ENCODE results near the gene MSI2.

The MSI2 gene

DNA sequence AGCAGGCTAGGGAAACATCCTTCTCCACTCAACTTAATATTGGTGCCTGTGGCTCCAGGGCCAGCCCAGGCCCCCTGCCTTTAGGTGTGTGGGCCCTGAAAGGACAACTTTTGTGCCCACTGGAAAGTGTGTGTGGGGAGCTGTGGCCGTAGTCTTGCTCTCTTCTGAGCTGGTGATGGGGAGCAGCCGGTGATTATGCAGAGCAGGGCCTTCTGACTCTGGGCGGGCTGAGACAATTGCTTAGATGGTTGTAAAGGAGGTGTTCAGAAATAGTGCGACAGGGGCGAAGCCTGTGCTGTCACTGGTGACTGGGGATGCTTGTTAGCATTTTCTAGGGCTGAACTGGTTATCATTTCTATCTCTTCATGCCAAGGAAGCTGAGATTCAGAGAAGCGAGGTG is 62.6 kb downstream of the MSI2 start:
- no peak for DNase-seq (ENCODE audit: low spot score)

DNA sequence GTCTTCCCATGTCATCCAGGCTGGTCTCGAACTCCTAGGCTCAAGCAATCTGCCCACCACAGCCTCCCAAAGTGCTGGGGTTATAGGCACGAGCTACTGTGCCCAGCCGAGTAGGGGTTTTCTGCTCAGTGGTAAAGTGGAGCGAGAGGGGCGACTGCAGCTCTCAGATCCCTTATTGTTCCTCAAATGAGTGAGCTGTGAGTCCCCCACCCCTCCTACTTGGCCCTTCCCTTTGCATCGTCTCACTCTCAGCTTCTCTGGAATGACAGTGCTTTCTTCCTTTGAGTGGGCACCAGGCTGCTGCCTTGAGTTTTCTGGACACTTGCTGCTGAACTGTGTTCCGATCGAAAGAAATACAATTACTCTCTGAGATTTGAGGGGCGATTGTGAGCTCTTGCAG is 63.5 kb downstream of the MSI2 start:
- no peak for DNase-seq (ENCODE audit: low spot score)

GRCh38 chr17:57323391-57323790 is 67.1 kb downstream of the MSI2 start:
- DNase-seq (ENCODE audit: low spot score): no peak

DNA sequence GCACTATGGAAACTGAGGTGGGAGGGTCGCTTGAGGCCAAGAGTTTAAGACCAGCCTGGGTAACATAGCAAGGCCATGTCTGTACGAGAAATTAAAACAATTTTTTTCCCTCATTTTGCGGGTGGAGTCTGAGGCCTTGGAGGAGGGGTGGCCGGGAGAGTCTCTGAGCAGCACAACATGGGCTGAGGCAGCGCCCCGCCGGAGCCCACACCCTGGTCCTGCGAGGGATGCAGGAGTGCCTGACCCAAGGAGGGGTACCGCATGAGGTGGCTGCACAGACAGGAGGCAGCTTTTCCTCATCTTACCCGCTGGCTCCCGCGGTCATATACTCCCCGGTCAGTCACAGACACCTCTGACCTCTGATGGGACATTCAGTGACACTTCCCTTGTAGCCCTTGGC is 67.7 kb downstream of the MSI2 start:
- DNase-seq (ENCODE audit: low spot score): no peak

- DNase-seq (ENCODE audit: low spot score): no peak
Measured at GRCh38 chr17:57324631-57325030, 68.3 kb downstream of the MSI2 start.

DNA sequence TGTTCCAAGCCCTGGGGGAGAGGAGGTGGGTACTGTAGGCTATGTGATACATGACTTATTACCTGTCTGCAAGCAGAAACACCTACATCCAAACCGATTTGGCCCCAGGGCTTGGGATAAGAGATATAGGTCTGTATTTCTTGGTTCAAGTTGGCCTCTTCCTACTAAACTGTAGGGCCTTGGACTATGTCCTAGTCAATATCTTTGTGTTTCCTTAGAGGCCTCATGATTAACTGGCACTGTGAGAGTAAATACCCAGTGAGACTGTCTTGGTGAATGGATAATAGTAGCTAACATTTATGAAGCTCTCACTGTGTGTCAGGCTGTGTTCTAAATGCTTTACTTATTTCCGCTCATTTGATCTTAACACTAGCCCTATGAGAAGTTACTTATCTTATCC is 70.0 kb downstream of the MSI2 start:
- no peak for DNase-seq (ENCODE audit: low spot score)

- no peak for DNase-seq (ENCODE audit: low spot score)
Measured at GRCh38 chr17:57326764-57327163, 70.4 kb downstream of the MSI2 start.

DNA sequence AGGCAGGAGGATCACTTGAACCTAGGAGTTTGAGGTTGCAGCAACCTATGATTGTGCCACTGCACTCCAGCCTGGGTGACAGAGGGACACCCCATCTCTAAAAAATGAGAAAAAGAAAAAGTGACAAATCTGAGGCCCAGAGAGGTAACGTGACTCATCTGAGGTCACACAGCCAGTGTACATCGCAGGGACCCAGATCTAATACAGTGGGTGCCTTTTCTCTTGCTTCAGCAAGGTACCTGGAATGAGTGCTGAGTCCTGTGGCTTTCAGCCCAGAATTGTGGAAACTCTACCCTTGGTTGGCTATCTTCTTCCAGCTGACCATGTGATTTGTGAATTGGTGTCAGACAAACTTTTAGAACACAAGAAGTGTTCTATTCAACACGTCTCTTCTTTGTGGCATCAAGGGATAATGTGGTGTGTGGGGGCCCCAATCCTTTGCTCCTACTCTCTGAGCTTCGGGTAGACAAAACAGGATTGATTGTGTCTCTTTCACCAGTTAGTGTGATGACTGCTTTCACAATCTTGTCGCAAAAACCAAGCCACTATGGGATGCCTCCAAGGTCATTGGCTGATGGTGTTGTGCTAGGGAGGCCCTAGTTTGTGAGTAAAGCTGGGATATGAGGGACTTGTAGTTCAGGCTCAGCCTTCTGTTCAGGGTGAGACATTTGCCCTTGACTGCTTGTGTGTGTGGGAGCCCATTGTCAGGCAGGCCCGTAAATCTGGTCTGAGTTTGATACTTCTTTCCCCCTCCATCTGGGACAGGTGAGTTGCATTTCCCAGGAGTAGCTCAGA is 71.0 kb downstream of the MSI2 start:
- no peak for DNase-seq (ENCODE audit: low spot score)

GRCh38 chr17:57328109-57328882 is 72.0 kb downstream of the MSI2 start:
- DNase-seq (ENCODE audit: low spot score): no peak

DNA sequence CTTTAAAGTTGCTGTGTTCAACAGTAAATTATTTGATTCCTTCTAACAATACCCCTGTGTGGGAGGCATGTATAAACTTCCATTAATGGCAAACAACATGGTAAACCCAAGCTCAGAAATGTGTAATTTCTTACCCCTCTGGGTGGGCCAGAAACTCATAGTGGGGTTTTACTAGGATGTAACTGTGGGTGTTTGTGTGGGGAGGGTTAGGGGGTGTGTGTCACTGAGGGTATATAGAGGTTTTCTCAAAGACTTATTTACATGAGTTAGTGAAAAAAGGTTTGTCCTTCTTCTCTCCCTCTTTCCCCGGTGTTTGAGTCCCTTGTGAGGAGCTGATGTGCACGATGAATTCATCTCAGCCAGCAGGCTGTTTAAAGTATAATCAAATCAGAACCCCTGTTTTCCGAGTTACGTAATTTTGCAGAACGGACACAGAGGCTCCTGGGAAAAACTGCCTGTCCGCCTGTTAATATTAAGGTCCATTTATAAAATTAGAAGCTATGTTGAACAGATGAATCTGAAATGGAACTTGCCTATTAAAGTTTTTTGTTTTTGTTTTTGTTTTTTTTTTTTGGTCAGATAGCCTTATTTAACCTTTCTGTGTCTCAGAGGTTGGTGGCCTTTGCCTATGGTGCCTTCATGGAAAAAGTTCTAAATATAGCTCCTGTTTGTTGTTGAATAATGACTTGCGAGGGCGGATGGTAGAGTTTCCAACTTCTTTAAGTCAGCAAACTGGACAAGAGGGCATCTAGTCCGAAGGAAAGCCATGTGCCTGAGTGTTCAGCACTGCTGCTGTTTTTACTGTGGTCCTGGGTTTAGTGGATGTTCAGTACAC is 73.3 kb downstream of the MSI2 start:
- DNase-seq (ENCODE audit: low spot score): no peak

- DNase-seq (ENCODE audit: low spot score): no peak
Measured at GRCh38 chr17:57330587-57330986, 74.3 kb downstream of the MSI2 start.

GRCh38 chr17:57331423-57331822 is 75.1 kb downstream of the MSI2 start:
- no peak for DNase-seq (ENCODE audit: low spot score)

DNA sequence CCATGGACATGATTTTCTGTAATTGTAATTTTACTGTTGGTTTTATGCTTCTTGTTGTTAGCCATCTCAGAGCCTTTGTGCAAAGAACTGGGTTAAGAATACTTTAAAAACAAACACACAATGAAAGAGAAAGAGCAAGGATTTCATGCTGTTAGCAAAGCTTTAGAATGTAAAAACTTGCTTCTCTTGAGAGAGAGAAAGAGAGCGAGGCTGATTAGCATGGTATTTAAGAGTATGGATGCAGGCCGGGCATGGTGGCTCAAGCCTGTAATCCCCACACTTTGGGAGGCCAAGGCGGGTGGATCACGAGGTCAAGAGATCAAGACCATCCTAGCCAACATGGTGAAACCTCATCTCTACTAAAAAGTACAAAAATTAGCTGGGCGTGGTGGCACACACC is 76.2 kb downstream of the MSI2 start:
- DNase-seq (ENCODE audit: low spot score): no peak

DNA sequence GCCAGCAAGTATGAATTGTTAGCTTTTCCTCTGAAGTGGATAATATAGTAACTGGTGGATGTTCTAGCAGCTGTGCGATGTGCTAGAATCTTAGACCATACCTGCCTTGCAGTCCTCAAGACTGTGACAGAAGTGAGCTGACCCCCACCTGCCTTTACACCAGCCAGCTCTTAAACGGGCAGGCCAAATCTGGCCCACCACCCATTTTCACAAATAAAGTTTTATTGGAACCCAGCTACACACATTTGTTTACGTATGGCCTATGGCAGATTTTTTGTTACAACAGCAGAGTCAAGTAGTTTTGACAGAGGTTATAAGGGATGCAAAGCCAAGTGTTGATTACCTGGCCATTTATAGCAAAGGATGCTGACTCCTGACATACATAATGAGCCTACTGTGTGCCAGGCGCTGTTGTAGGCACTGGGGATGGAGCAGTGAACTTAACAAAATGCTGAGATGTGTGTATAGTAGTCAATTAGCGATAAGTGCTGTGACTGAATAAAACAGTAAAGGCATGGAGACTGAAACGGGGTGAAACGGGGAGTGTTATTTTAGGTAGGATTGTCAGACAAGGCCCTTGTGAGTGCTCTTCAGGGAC is 79.0 kb downstream of the MSI2 start:
- no peak for DNase-seq (ENCODE audit: low spot score)

GRCh38 chr17:57337390-57337789 is 81.1 kb downstream of the MSI2 start:
- DNase-seq (ENCODE audit: low spot score): no peak

GRCh38 chr17:57338257-57338914 is 82.1 kb downstream of the MSI2 start:
- no peak for DNase-seq (ENCODE audit: low spot score)

GRCh38 chr17:57340160-57340981 is 84.0 kb downstream of the MSI2 start:
- no peak for DNase-seq (ENCODE audit: low spot score)

DNA sequence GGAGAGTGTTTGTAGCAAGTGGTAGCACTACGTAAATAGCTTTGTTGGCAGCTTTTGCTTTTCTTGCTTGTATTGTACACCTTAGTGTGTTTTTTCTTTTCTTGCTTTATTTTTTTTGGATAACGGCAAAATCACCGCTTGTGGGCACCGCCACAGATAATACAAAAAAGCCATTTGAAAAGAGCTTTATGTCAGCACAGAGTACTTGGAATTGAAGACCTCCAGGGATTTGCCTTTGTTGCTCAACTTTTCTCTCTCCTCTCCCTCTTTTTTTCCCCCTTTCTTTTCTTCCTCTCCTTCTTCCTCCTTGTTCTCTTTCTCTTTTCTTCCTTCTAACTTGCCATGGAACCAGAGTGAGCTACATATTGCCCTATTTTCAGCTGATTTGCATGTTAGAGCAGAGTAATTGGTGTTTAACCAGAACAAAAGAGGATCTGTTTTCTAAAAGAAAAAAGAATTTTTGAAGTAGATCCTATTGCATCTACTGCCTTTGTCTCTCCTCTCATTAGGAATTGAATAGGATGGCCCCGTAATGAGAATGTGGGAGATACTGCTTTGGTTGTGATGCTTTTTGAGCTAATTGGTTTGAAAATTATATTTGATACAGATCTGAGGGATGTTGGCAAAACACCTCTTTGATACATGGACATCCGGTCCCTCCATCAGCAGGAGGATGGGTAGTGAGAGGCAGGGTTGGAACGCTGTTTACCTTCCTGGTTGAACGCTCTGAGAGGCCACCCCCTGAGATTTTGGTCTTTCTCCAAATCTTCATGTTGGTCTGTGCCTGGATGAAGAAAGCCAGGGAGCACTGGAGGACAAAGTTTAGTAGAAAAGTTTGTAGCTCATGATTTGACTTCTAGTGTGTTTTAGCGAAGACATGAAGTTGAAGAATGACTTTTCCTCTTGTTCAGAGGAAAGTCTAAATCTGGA is 85.6 kb downstream of the MSI2 start:
- DNase-seq (ENCODE audit: low spot score): peak; percentile 43

- DNase-seq (ENCODE audit: low spot score): no peak
Measured at GRCh38 chr17:57342963-57343589, 86.8 kb downstream of the MSI2 start.
